Middle frontal gyrus (tissue), 1 donor: ENCODE results near the gene PATE3.

Experiments used
- DNase-seq: peaks from one replicate; pipeline ENCODE4 v3.0.0-alpha.2; 2015; ENCODE audit warnings: low spot score; ENCODE audit errors: extremely low spot score

The PATE3 gene

GRCh38 chr11:125787827-125788226 is at the start of gene PATE3:
TSS of gene PATE3 (plus strand) at chr11:125788127. CDS start at chr11:125788152, 25 bp downstream.
- DNase-seq = no peak

GRCh38 chr11:125740617-125741016 is 47.3 kb upstream of the PATE3 start:
- DNase-seq = no peak

GRCh38 chr11:125743681-125744080 is 44.2 kb upstream of the PATE3 start:
- DNase-seq = no peak

GRCh38 chr11:125745979-125746378 is 41.9 kb upstream of the PATE3 start, which contains the start of gene PATE1:
TSS of gene PATE1 (plus strand) at chr11:125746279. CDS start at chr11:125746305, 26 bp downstream.
- no peak for DNase-seq

- no peak for DNase-seq
Observed at GRCh38 chr11:125750629-125751028, 37.3 kb upstream of the PATE3 start.

GRCh38 chr11:125756050-125756449 is 31.9 kb upstream of the PATE3 start:
- DNase-seq = no peak

GRCh38 chr11:125762445-125762844 is 25.5 kb upstream of the PATE3 start:
- no peak for DNase-seq

GRCh38 chr11:125763483-125763882 is 24.4 kb upstream of the PATE3 start:
- no peak for DNase-seq

- DNase-seq = no peak
Observed at GRCh38 chr11:125766251-125766650, 21.7 kb upstream of the PATE3 start.

- no peak for DNase-seq
Observed at GRCh38 chr11:125768336-125769046, 19.4 kb upstream of the PATE3 start.

- no peak for DNase-seq
Observed at GRCh38 chr11:125770583-125770982, 17.3 kb upstream of the PATE3 start.

- DNase-seq = no peak
Observed at GRCh38 chr11:125772834-125773505, 15.0 kb upstream of the PATE3 start.

- no peak for DNase-seq
Observed at GRCh38 chr11:125773516-125773915, 14.4 kb upstream of the PATE3 start.

- DNase-seq = no peak
Observed at GRCh38 chr11:125777309-125777708, 10.6 kb upstream of the PATE3 start.

- DNase-seq = no peak
Observed at GRCh38 chr11:125778728-125779127, 9.2 kb upstream of the PATE3 start, which contains the start of gene PATE2. TSS of gene PATE2 (minus strand) at chr11:125778828. CDS start at chr11:125778773, 55 bp downstream.

- DNase-seq = no peak
Observed at GRCh38 chr11:125784678-125785077, 3.2 kb upstream of the PATE3 start.

- DNase-seq = no peak
Observed at GRCh38 chr11:125790825-125791224, 2.9 kb downstream of the PATE3 start.

- no peak for DNase-seq
Observed at GRCh38 chr11:125797641-125798040, 9.7 kb downstream of the PATE3 start.

- no peak for DNase-seq
Observed at GRCh38 chr11:125799808-125800207, 11.9 kb downstream of the PATE3 start.

GRCh38 chr11:125802387-125802786 is 14.5 kb downstream of the PATE3 start:
- no peak for DNase-seq

- no peak for DNase-seq
Observed at GRCh38 chr11:125807909-125808308, 20.0 kb downstream of the PATE3 start.

GRCh38 chr11:125833016-125833415 is 45.1 kb downstream of the PATE3 start, which contains the start of gene PATE4:
TSS of gene PATE4 (plus strand) at chr11:125833316. CDS start at chr11:125833360, 44 bp downstream.
- no peak for DNase-seq

- DNase-seq = no peak
Observed at GRCh38 chr11:125835748-125836147, 47.8 kb downstream of the PATE3 start.
